Keratinocyte (primary cell): Measurements from ENCODE around the gene L3MBTL4. TPM values are rescaled to one million over a fixed set of nuclear protein-coding genes. Genes with fewer than 3 reads are reported as not detected.
"Not testable (repeated sequence)": the region's sequence is repeated elsewhere in the genome, so short reads cannot be mapped to it uniquely, and the experiment has no call there.

Experiments used
- DNase-seq: peaks from one replicate; pipeline ENCODE4 v3.0.0-alpha.2; 2011; ENCODE audit warnings: low read depth, missing footprints, low spot score
- FAIRE-seq: peaks from 2 replicates; lab custom pipeline; 2011; peaks lifted over from hg19 to GRCh38; lab: Jason Lieb, UNC
- H2AFZ ChIP-seq: 2 replicates; pipeline ENCODE4 v1.6.0; 2012; ENCODE audit warnings: low read length, control low read depth, inconsistent platforms; ENCODE audit not compliant: control insufficient read depth
- H3K27ac ChIP-seq: 2 replicates; pipeline ENCODE4 v1.5.1; 2011; ENCODE audit warnings: low read length; ENCODE audit not compliant: control insufficient read depth, insufficient read depth
- H3K27me3 ChIP-seq: 3 replicates; pipeline ENCODE4 v1.6.0; 2011; ENCODE audit warnings: low read length; ENCODE audit not compliant: control insufficient read depth, insufficient read depth; ENCODE audit errors: extremely low read depth
- H3K36me3 ChIP-seq, 2 experiments: 2 replicates in 1 of 2; 3 replicates in 1 of 2; pipeline ENCODE4 v1.5.1; 2011; ENCODE audit warnings: low read length in 2 of 2, mild to moderate bottlenecking in 1 of 2; ENCODE audit not compliant: control insufficient read depth in 2 of 2, insufficient read depth in 2 of 2; ENCODE audit errors: extremely low read depth in 1 of 2
- H3K4me1 ChIP-seq: 3 replicates; pipeline ENCODE4 v1.5.1; 2011; ENCODE audit warnings: low read length; ENCODE audit not compliant: control insufficient read depth, insufficient read depth; ENCODE audit errors: extremely low read depth
- H3K4me2 ChIP-seq: 3 replicates; pipeline ENCODE4 v1.6.0; 2011; ENCODE audit warnings: low read depth, low read length; ENCODE audit not compliant: control insufficient read depth, insufficient read depth; ENCODE audit errors: extremely low read depth
- H3K4me3 ChIP-seq, 3 experiments: fragments of 200-600 bp in 1 of 3; sonication (generic) in 1 of 3; 2 replicates in 2 of 3; 3 replicates in 1 of 3; pipeline ENCODE4 v1.5.1; 2011 to 2016; ENCODE audit warnings: low read length in 3 of 3, mild to moderate bottlenecking in 3 of 3, control low read depth in 2 of 3, inconsistent platforms in 1 of 3, low read depth in 1 of 3, mixed read lengths in 1 of 3, mixed run types in 1 of 3, moderate library complexity in 1 of 3; ENCODE audit not compliant: control insufficient read depth in 2 of 3, insufficient read depth in 2 of 3; ENCODE audit errors: extremely low read depth in 1 of 3
- H3K79me2 ChIP-seq: 2 replicates; pipeline ENCODE4 v1.6.0; 2012; ENCODE audit warnings: low read length; ENCODE audit not compliant: control insufficient read depth, insufficient read depth
- H3K9ac ChIP-seq: 3 replicates; pipeline ENCODE4 v1.6.0; 2011; ENCODE audit warnings: low read length; ENCODE audit not compliant: control insufficient read depth, insufficient read depth; ENCODE audit errors: extremely low read depth
- H3K9me1 ChIP-seq: 3 replicates; pipeline ENCODE4 v1.6.0; 2011; ENCODE audit warnings: low read length; ENCODE audit not compliant: control insufficient read depth, insufficient read depth; ENCODE audit errors: extremely low read depth
- H3K9me3 ChIP-seq: 2 replicates; pipeline ENCODE4 v1.5.1; 2012; ENCODE audit warnings: low read depth, low read length; ENCODE audit not compliant: control insufficient read depth
- H4K20me1 ChIP-seq: 3 replicates; pipeline ENCODE4 v1.6.0; 2011; ENCODE audit warnings: low read length; ENCODE audit not compliant: control insufficient read depth, insufficient read depth; ENCODE audit errors: extremely low read depth
- EZH2 ChIP-seq: IDR thresholded peaks from one replicate; pipeline ENCODE4 v1.6.1; 2012; ENCODE audit warnings: inconsistent platforms, mild to moderate bottlenecking, low read length, moderate library complexity
- dilution Hi-C: fragments of 300-500 bp; cut with MboI; formaldehyde crosslinking; loops from one replicate; pipeline ENCODE4 v1.7.0; 2020; ENCODE audit warnings: low sequenced_read_pairs; ENCODE audit not compliant: extremely low pct_ligation_motif_present
- polyA plus RNA-seq, 5 experiments: library from polyadenylated mRNA; depleted of rRNA in 3 of 5; stranded (reverse) in 3 of 5; stranded (forward) in 1 of 5; unstranded in 1 of 5; fragments of >200 nt; gene quantifications; 1 replicate in 1 of 5; 2 replicates in 3 of 5; 3 replicates in 1 of 5; pipeline versions ENCODE4 v1.2.1 to v1.2.3, GENCODE V29; 2011 to 2012; ENCODE audit warnings: missing spikeins in 2 of 5, low read depth in 1 of 5, low replicate concordance in 1 of 5
- TF ChIP-seq, protein P1 (sequence below), 3 experiments: IDR thresholded peaks in 1 of 3; conservative IDR thresholded peaks in 1 of 3; optimal IDR thresholded peaks in 1 of 3; 2 replicates in 2 of 3; 3 replicates in 1 of 3; pipeline versions ENCODE3 to v1.5.1; 2011; ENCODE audit warnings: low read length in 3 of 3, mild to moderate bottlenecking in 3 of 3, moderate library complexity in 2 of 3, control low read depth in 1 of 3, inconsistent platforms in 1 of 3; ENCODE audit not compliant: insufficient read depth in 2 of 3; ENCODE audit errors: extremely low read depth in 1 of 3

The L3MBTL4 gene
- polyA plus RNA-seq, 1 donor (not counting 4 experiments of a cell fraction or from before 2014, with no cell fraction given): 0.17 TPM

- DNase-seq (no peak), FAIRE-seq (no peak)
- Histone ChIP-seq H4K20me1 (no peaks in the 10 kb centered on the region), H3K27ac (no peak overlapping the region), H3K9ac (no peak overlapping the region), H3K4me1 (no peaks in the 10 kb centered on the region), H3K27me3 (no peaks in the 10 kb centered on the region), H3K36me3 (no peaks in the 10 kb centered on the region), H3K4me2 (no peak overlapping the region), H3K9me3 (no peaks in the 10 kb centered on the region), H2AFZ (no peak overlapping the region), H3K4me3 (no peak overlapping the region), H3K79me2 (no peaks in the 10 kb centered on the region), H3K9me1 (no peaks in the 10 kb centered on the region)
- TF ChIP-seq EZH2: no peak
- TF ChIP-seq, protein P1, sequence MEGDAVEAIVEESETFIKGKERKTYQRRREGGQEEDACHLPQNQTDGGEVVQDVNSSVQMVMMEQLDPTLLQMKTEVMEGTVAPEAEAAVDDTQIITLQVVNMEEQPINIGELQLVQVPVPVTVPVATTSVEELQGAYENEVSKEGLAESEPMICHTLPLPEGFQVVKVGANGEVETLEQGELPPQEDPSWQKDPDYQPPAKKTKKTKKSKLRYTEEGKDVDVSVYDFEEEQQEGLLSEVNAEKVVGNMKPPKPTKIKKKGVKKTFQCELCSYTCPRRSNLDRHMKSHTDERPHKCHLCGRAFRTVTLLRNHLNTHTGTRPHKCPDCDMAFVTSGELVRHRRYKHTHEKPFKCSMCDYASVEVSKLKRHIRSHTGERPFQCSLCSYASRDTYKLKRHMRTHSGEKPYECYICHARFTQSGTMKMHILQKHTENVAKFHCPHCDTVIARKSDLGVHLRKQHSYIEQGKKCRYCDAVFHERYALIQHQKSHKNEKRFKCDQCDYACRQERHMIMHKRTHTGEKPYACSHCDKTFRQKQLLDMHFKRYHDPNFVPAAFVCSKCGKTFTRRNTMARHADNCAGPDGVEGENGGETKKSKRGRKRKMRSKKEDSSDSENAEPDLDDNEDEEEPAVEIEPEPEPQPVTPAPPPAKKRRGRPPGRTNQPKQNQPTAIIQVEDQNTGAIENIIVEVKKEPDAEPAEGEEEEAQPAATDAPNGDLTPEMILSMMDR (optimal IDR thresholded peaks at IDR 0.05 in 1 of 3, IDR thresholded peaks at IDR 0.05 in 1 of 3, conservative IDR thresholded peaks at IDR 0.05 in 1 of 3; ENCODE audit: extremely low read depth in 1 of 3, insufficient read depth in 2 of 3, low read length in 3 of 3): no peak
- dilution Hi-C loops: no loop called here
These were observed 275.7 kb downstream of the L3MBTL4 start for GRCh38 chr18:6139007-6139406.

GRCh38 chr18:6135901-6136300, 278.8 kb downstream of the L3MBTL4 start:
- DNase-seq, H3K4me2 ChIP-seq, H3K79me2 ChIP-seq, H3K4me3 ChIP-seq, dilution Hi-C loops, H3K9ac ChIP-seq, H3K9me3 ChIP-seq, H3K27ac ChIP-seq, H3K27me3 ChIP-seq, FAIRE-seq, H3K36me3 ChIP-seq, H3K4me1 ChIP-seq, H4K20me1 ChIP-seq, H2AFZ ChIP-seq, H3K9me1 ChIP-seq: not testable (repeated sequence)

DNA sequence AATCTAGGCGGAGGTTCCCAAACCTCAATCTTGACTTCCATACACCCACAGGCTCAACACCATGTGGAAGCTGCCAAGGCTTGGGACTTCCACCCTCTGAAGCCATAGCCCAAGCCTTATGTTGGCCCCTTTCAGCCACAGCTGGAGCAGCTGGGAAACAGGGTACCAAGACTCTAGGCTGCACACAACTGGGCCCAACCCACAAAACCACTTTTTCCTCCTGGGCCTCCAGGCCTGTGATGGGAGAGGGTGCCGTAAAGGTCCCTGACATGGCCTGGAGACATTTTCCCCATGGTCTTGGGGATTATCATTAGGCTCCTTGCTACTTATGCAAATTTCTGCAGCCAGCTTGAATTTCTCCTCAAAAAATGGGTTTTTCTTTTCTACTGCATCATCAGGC, 279.7 kb downstream of the L3MBTL4 start:
- H3K36me3 ChIP-seq, H3K9ac ChIP-seq, H3K4me3 ChIP-seq, H3K9me3 ChIP-seq, H4K20me1 ChIP-seq, DNase-seq, H3K4me2 ChIP-seq, H3K27me3 ChIP-seq, H3K9me1 ChIP-seq, H3K27ac ChIP-seq, H2AFZ ChIP-seq, H3K79me2 ChIP-seq, dilution Hi-C loops, H3K4me1 ChIP-seq, FAIRE-seq: not testable (repeated sequence)
